GM12872 (cell line): ENCODE results near the gene KRT71.

Source experiments
- CTCF ChIP-seq: IDR thresholded peaks from 3 replicates; pipeline ENCODE4 v1.5.1; 2011; ENCODE audit warnings: low read depth, mild to moderate bottlenecking, low read length, moderate library complexity; ENCODE audit not compliant: insufficient read depth

The KRT71 gene

GRCh38 chr12:52590021-52590420 is 37.1 kb upstream of the KRT71 start:
- no peak for TF ChIP-seq CTCF

GRCh38 chr12:52587563-52587962 is 34.6 kb upstream of the KRT71 start:
- TF ChIP-seq CTCF: no peak

- no peak for TF ChIP-seq CTCF
Observed at GRCh38 chr12:52585946-52586345, 33.0 kb upstream of the KRT71 start.

- TF ChIP-seq CTCF: no peak
Observed at GRCh38 chr12:52585066-52585465, 32.1 kb upstream of the KRT71 start.

GRCh38 chr12:52584156-52584682 is 31.3 kb upstream of the KRT71 start:
- TF ChIP-seq CTCF: no peak

- peak; percentile 81 for TF ChIP-seq CTCF
Observed at GRCh38 chr12:52582971-52583456, 30.1 kb upstream of the KRT71 start.

GRCh38 chr12:52582486-52582885 is 29.5 kb upstream of the KRT71 start:
- no peak for TF ChIP-seq CTCF
